Endothelial cell of umbilical vein (primary cell): ENCODE results near the gene HOPX. TPM values are rescaled to one million over a fixed set of nuclear protein-coding genes. Genes with fewer than 3 reads are reported as not detected.
A peak's percentile ranks its signal among the peaks of the same experiment; 100 is the strongest.

Experiments
- BruUV-seq: library from RNA; stranded (reverse); fragments of 400-500 nt; replicated peaks from 2 replicates; lab custom pipeline; 2021; lab: Mats Ljungman, UMichigan
- CTCF ChIA-PET: fragments of 300-600, 350-600 bp; sonication (Branson Sonifier 250); formaldehyde crosslinking; loops from one replicate; lab custom pipeline; 2021; ENCODE audit warnings: antibody characterized with exemption, inconsistent platforms; lab: Charles Lee
- POLR2A ChIA-PET: fragments of 300-600, 350-600 bp; sonication (Branson Sonifier 250); formaldehyde crosslinking; loops from one replicate; lab custom pipeline; 2021; ENCODE audit warnings: antibody characterized with exemption, inconsistent platforms; lab: Charles Lee
- DNase-seq: peaks from one replicate; pipeline ENCODE4 v3.0.0-alpha.2; 2011; ENCODE audit warnings: low read depth, low spot score
- FAIRE-seq: peaks from 2 replicates; lab custom pipeline; 2011; peaks lifted over from hg19 to GRCh38; lab: Jason Lieb, UNC
- H2AFZ ChIP-seq: 2 replicates; pipeline ENCODE4 v1.6.0; 2012; ENCODE audit warnings: low read depth, low read length, control low read depth, inconsistent platforms
- H3K27ac ChIP-seq: 2 replicates; pipeline ENCODE4 v1.5.1; 2011; ENCODE audit warnings: low read depth, mild to moderate bottlenecking, control low read depth, low read length, moderate library complexity; ENCODE audit not compliant: insufficient read depth
- H3K27me3 ChIP-seq, 2 experiments: 2 replicates each; pipeline versions ENCODE4 v1.6.0 to v1.6.1; 2011; ENCODE audit warnings: low read length in 2 of 2, mixed read lengths in 1 of 2; ENCODE audit not compliant: control insufficient read depth in 2 of 2, insufficient read depth in 2 of 2
- H3K36me3 ChIP-seq, 2 experiments: 2 replicates in 1 of 2; 3 replicates in 1 of 2; pipeline ENCODE4 v1.5.1; 2011; ENCODE audit warnings: low read length in 2 of 2, mild to moderate bottlenecking in 1 of 2, moderate library complexity in 1 of 2; ENCODE audit not compliant: control insufficient read depth in 2 of 2, insufficient read depth in 2 of 2; ENCODE audit errors: extremely low read depth in 1 of 2
- H3K4me1 ChIP-seq: 3 replicates; pipeline ENCODE4 v1.5.1; 2011; ENCODE audit warnings: mild to moderate bottlenecking, low read length; ENCODE audit not compliant: control insufficient read depth, insufficient read depth; ENCODE audit errors: extremely low read depth
- H3K4me2 ChIP-seq: 2 replicates; pipeline ENCODE4 v1.6.1; 2011; ENCODE audit warnings: low read length, control low read depth, mixed read lengths; ENCODE audit not compliant: insufficient read depth
- H3K4me3 ChIP-seq, 3 experiments: fragments of 200-600 bp in 1 of 3; sonication (generic), shearing (Covaris generic) in 1 of 3; replicated peaks in 1 of 3; 2 replicates each; pipeline ENCODE4 v1.5.1; 2011 to 2016; ENCODE audit warnings: control low read depth in 3 of 3, low read length in 3 of 3, mild to moderate bottlenecking in 2 of 3, inconsistent platforms in 1 of 3, low read depth in 1 of 3, moderate library complexity in 1 of 3; ENCODE audit not compliant: insufficient read depth in 1 of 3
- H3K79me2 ChIP-seq: 2 replicates; pipeline ENCODE4 v1.6.0; 2012; ENCODE audit warnings: low read length, inconsistent platforms; ENCODE audit not compliant: control insufficient read depth, insufficient read depth
- H3K9ac ChIP-seq: replicated peaks from 2 replicates; pipeline ENCODE3; 2011; ENCODE audit warnings: low read length, control low read depth; ENCODE audit not compliant: insufficient read depth; ENCODE audit errors: extremely low read depth
- H3K9me1 ChIP-seq: replicated peaks from 3 replicates; pipeline ENCODE4 v1.6.0; 2011; ENCODE audit warnings: mild to moderate bottlenecking, low read length; ENCODE audit not compliant: control insufficient read depth, insufficient read depth; ENCODE audit errors: extremely low read depth
- H3K9me3 ChIP-seq: replicated peaks from 2 replicates; pipeline ENCODE4 v1.5.1; 2012; ENCODE audit warnings: low read length, inconsistent platforms; ENCODE audit not compliant: control insufficient read depth, insufficient read depth
- H4K20me1 ChIP-seq: replicated peaks from 2 replicates; pipeline ENCODE3; 2011; ENCODE audit warnings: mild to moderate bottlenecking, low read length; ENCODE audit not compliant: control insufficient read depth, insufficient read depth; ENCODE audit errors: extremely low read depth
- CTCF ChIP-seq, 2 donors: IDR thresholded peaks; 1 replicate in 1 of 2; 2 replicates in 1 of 2; pipeline ENCODE4 v1.5.1; 2011; ENCODE audit warnings: low read length in 2 of 2, mild to moderate bottlenecking in 2 of 2, moderate library complexity in 2 of 2, control low read depth in 1 of 2, inconsistent platforms in 1 of 2, low read depth in 1 of 2; ENCODE audit not compliant: insufficient read depth in 1 of 2; ENCODE audit errors: extremely low read depth in 1 of 2
- EZH2 ChIP-seq: IDR thresholded peaks from 2 replicates; pipeline ENCODE4 v1.6.1; 2012; ENCODE audit warnings: borderline replicate concordance, low read depth, mild to moderate bottlenecking, moderate library complexity, low read length, inconsistent platforms; ENCODE audit not compliant: severe bottlenecking
- FOS ChIP-seq: IDR thresholded peaks from 2 replicates; pipeline ENCODE4 v1.6.1; 2011; ENCODE audit warnings: mild to moderate bottlenecking, low read length, moderate library complexity, borderline replicate concordance; ENCODE audit not compliant: insufficient read depth
- GATA2 ChIP-seq: IDR thresholded peaks from 2 replicates; pipeline ENCODE4 v1.7.0; 2011; ENCODE audit warnings: low read depth, mild to moderate bottlenecking, moderate library complexity, mixed read lengths, low read length; ENCODE audit not compliant: insufficient read length, insufficient read depth
- JUN ChIP-seq: IDR thresholded peaks from 2 replicates; pipeline ENCODE4 v1.6.1; 2011; ENCODE audit warnings: borderline replicate concordance, low read depth; ENCODE audit not compliant: insufficient read length, insufficient read depth
- MAX ChIP-seq: IDR thresholded peaks from 2 replicates; pipeline ENCODE4 v1.6.1; 2011; ENCODE audit not compliant: insufficient read depth, insufficient read length
- MYC ChIP-seq: IDR thresholded peaks from one replicate; pipeline ENCODE4 v1.6.1; 2011; ENCODE audit warnings: mild to moderate bottlenecking, low read depth, low read length
- POLR2A ChIP-seq: IDR thresholded peaks from 2 replicates; pipeline ENCODE4 v1.6.1; 2012; ENCODE audit warnings: low read depth, mild to moderate bottlenecking, control low read depth, low read length
- POLR2AphosphoS5 ChIP-seq: IDR thresholded peaks from 2 replicates; pipeline ENCODE4 v1.6.1; 2012; ENCODE audit warnings: low read depth, mild to moderate bottlenecking, control low read depth, low read length, moderate library complexity; ENCODE audit not compliant: insufficient read depth
- dilution Hi-C: fragments of 300-500 bp; cut with MboI; formaldehyde crosslinking; loops from one replicate; pipeline ENCODE4 v1.15.0; 2019; ENCODE audit warnings: low sequenced_read_pairs; ENCODE audit not compliant: extremely low pct_ligation_motif_present
- intact Hi-C: fragments of 100-400 bp; cut with micrococcal nuclease; formaldehyde crosslinking; loops from one replicate; pipeline ENCODE4 v1.10.0; 2022
- polyA plus RNA-seq, 4 experiments: library from polyadenylated mRNA; depleted of rRNA in 3 of 4; stranded (reverse) in 3 of 4; unstranded in 1 of 4; fragments of >200 nt; gene quantifications; 2 replicates each; pipeline versions ENCODE4 v1.2.1 to v1.2.3, GENCODE V29; 2011 to 2012; ENCODE audit warnings: missing spikeins in 1 of 4
- total RNA-seq: library from RNA; stranded (reverse); gene quantifications from 2 replicates; pipeline ENCODE4 v1.2.3, GENCODE V29; 2021

HOPX gene
- total and polyA plus RNA-seq, 2 donors (not counting 3 experiments of a cell fraction or from before 2014, with no cell fraction given): 3.8 to 5.8 TPM

DNA sequence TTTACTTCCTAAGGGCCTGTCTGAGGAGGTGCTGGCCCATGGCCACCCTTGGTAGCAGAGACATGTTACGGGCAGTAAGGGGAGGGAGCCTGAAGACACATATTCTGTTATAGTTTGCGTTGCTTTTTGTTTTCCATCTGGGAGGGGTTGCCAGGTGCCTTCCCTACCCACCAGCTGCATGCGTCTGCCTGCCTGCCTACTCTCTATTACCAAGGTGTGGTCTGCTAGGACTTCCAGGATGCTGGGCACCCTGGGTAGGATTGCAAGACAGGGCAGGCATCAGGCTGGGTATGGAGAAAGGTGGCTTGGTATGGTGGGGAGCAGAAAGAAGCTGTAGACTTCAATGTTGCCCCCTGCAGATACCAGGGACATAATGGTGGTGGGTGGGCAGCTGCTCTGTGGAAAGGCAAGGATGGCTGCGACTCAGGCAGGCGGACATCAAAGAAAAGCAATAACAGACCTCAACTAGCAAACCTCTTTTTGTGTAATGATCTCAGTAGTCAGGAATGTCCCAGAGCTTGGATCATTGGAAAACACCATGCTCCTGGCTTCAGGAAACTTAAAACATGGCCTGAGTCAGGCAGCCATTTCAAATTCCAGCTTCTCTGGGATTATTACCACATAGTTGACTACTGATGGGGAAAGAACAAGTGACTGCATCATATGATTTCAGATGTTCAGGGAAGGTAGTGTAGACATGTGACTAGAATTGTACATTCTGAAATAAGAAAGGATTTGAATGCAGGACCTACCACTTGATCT is 67.8 kb downstream of the HOPX start:
- H3K27me3 ChIP-seq: peaks cover 2 to 4% of the 10 kb centered on the region in 2 experiments
- CTCF ChIA-PET: interaction anchor here (0.8 to 1.9 kb wide), 2 partner anchors 37 to 186 kb away, joined by 3 to 6 read pairs; no protein-coding TSS in a partner anchor
- H3K79me2 ChIP-seq: no peaks in the 10 kb centered on the region
- H3K36me3 ChIP-seq: no peaks in the 10 kb centered on the region
- no peak overlapping the region for H3K4me3 ChIP-seq
- dilution Hi-C loops (no loop called here), intact Hi-C loops (no loop called here)
- BruUV-seq: no TSS peak
- H4K20me1 ChIP-seq: no peaks in the 10 kb centered on the region
- DNase-seq (peak; percentile 5), FAIRE-seq (no peak)
- no peaks in the 10 kb centered on the region for H3K9me3 ChIP-seq
- H3K4me2 ChIP-seq: no peak overlapping the region
- no peaks in the 10 kb centered on the region for H3K9me1 ChIP-seq
- no peak overlapping the region for H3K27ac ChIP-seq
- TF ChIP-seq CTCF (IDR thresholded peaks at IDR 0.05; ENCODE audit: extremely low read depth in 1 of 2, insufficient read depth in 1 of 2, low read depth in 1 of 2, low read length in 2 of 2): no peak
- no peak for TF ChIP-seq GATA2
- TF ChIP-seq POLR2A: no peak
- no peak for TF ChIP-seq MYC
- TF ChIP-seq MAX: no peak
- no peak for TF ChIP-seq POLR2AphosphoS5
- no peak for TF ChIP-seq EZH2
- no peak for TF ChIP-seq FOS
- TF ChIP-seq JUN: no peak
- no peak overlapping the region for H3K9ac ChIP-seq
- H3K4me1 ChIP-seq: no peaks in the 10 kb centered on the region
- no peak overlapping the region for H2AFZ ChIP-seq
- POLR2A ChIA-PET: no interaction called here
